ENCODE results near the gene SMOC2.

Gene SMOC2

DNA sequence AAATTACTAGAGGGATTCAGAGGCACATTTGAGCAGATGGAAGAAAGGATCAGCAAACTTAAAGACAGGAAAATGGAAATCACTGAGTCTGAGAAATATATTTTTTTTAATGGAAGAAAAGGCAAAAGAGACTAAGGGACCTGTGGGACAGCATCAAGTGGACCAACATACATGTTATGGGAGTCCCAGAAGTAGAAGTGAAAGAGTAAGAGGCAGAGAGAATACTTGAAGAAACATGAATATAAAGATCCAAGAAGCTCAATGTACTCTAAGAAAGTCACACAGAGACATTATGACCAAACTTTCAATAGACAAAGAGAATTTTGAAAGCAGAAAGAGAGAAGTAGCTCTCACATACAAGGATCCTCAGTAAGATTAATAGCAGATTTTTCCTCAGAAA lies 39.5 kb downstream of the SMOC2 start:
- TF ChIP-seq, protein P1, sequence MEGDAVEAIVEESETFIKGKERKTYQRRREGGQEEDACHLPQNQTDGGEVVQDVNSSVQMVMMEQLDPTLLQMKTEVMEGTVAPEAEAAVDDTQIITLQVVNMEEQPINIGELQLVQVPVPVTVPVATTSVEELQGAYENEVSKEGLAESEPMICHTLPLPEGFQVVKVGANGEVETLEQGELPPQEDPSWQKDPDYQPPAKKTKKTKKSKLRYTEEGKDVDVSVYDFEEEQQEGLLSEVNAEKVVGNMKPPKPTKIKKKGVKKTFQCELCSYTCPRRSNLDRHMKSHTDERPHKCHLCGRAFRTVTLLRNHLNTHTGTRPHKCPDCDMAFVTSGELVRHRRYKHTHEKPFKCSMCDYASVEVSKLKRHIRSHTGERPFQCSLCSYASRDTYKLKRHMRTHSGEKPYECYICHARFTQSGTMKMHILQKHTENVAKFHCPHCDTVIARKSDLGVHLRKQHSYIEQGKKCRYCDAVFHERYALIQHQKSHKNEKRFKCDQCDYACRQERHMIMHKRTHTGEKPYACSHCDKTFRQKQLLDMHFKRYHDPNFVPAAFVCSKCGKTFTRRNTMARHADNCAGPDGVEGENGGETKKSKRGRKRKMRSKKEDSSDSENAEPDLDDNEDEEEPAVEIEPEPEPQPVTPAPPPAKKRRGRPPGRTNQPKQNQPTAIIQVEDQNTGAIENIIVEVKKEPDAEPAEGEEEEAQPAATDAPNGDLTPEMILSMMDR (IDR thresholded peaks at IDR 0.05; ENCODE audit: low read depth, low read length): no peak
- no peak overlapping the region for H3K4me3 ChIP-seq (ENCODE audit: low read depth, low read length)

DNA sequence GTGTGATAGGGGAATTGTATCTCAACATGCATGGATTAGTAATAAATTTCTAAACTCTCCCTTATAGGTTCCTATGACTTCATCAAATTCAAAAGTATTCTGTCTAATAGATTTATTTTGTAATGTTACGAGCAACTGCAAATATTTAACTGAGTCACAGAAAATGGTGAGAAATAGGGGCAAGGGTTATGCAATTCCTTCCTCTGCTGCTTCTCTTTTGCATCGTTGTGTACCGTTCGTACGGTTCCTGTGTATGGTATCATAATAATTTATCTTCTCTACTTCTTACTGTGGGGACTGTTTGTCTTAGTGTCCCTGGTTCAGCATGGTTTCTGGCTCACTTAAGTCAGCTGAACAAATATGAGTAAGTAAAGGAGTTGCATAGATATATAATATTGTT lies 44.8 kb downstream of the SMOC2 start:
- H3K4me3 ChIP-seq (ENCODE audit: low read depth, low read length): no peak overlapping the region
- TF ChIP-seq, protein P1 (IDR thresholded peaks at IDR 0.05; ENCODE audit: low read depth, low read length): no peak

DNA sequence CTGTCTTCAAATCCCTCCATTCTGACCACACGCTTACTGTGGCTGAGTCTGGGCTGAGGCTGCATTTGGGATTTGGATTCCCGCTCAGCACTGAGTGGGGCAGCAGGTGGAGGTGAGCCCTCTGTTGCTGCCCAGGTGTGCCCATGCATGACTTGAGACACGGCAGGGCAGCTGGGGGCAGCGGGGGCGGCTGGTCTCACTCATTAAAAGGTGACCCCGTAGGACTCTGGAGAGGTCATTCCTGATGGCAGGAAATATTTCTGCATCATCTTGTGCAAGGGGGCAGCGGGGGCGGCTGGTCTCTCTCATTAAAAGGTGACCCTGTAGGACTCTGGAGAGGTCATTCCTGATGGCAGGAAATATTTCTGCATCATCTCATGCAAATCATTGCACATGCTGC lies 49.8 kb downstream of the SMOC2 start:
- H3K4me3 ChIP-seq (ENCODE audit: low read depth, low read length): no peak overlapping the region
- TF ChIP-seq, protein P1 (IDR thresholded peaks at IDR 0.05; ENCODE audit: low read depth, low read length): no peak

DNA sequence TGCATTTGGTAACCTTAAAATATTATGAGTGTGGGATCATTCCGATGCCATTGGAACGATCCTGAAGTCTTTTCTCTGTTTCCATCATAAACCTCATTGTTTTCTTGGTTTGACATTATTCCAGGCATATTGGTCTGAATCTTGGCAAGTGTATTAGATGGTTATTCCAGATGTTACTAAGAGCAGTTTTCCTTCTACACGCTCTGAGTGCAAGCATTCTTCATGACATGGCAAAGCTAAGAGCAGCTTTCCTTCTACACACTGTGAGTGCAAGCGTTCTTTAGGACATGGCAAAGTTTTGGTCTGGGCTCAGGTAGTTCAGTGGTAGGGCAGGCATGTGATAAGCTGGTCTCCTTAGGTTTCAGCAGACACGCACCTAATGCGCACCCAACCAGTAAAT lies 53.0 kb downstream of the SMOC2 start:
- TF ChIP-seq, protein P1 (IDR thresholded peaks at IDR 0.05; ENCODE audit: low read depth, low read length): no peak
- no peak overlapping the region for H3K4me3 ChIP-seq (ENCODE audit: low read depth, low read length)

DNA sequence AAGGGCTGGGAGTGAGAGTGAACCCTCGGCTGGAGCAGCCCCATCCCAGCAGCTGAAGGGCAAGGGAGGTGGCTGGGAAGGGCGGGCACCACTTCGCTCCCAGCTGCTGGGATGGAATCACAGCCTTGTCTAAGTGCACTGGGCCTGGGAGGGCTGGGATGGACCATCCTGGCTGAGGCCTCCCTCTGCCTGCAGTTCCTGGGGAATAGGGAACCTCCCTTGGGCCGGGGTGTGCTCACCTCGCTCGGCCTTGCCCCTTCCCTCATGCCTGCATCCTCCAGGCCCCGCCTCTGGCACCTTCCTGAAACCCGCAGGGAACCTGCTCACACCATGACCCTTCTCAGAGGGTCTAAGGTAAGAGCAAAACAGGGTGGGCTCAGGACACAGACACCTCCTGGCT lies 53.7 kb downstream of the SMOC2 start:
- no peak overlapping the region for H3K4me3 ChIP-seq (ENCODE audit: low read depth, low read length)
- TF ChIP-seq, protein P1 (IDR thresholded peaks at IDR 0.05; ENCODE audit: low read depth, low read length): no peak

DNA sequence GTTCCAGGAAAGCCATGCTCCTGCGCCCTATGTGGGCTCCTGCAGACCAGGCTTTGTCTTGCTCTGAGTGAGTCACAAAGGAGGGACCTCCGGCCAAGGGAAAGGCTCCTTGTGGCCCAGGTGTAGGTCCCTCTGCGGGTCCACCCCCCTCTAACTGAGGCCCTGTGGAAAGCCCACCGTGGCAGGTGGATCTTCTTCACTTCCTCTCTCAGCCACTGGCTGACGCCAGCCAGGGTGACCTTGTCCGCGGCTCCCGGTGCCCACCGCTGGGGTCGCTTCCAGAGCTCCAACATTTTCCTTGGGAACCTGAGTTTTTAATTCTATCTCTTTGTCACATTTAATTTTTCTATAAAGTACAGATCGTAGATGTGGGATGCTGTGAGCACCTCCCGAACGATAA lies 54.1 kb downstream of the SMOC2 start:
- no peak overlapping the region for H3K4me3 ChIP-seq (ENCODE audit: low read depth, low read length)
- TF ChIP-seq, protein P1 (IDR thresholded peaks at IDR 0.05; ENCODE audit: low read depth, low read length): no peak

DNA sequence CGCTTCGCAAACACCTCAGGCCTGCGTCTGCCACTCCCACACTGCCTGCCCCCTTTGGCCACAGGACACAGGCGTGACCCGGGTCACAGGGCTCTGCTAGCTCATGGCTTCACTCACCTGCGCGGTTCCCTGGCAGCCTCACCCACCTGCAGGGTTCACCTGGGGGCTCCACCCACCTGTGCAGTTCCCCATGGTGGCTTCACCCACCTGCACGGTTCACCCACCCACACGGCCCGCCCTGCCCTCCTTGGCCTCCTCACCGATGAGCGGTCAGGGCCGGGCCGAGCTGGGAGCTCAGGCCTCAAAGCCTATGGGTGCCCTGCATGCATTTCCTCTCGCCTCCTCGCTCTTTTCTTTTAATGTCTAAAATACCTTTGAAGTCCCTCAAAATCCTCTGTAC lies 54.7 kb downstream of the SMOC2 start:
- no peak overlapping the region for H3K4me3 ChIP-seq (ENCODE audit: low read depth, low read length)
- TF ChIP-seq, protein P1 (IDR thresholded peaks at IDR 0.05; ENCODE audit: low read depth, low read length): no peak

All from WI38 (cell line).